ENCODE measurements around the gene TMEM272. TPM values are rescaled to one million over a fixed set of nuclear protein-coding genes. Genes with fewer than 3 reads are reported as not detected.

TMEM272 gene
- total RNA-seq, 2 experiments from 2014 or later = 0.18 to 0.32 TPM

DNA sequence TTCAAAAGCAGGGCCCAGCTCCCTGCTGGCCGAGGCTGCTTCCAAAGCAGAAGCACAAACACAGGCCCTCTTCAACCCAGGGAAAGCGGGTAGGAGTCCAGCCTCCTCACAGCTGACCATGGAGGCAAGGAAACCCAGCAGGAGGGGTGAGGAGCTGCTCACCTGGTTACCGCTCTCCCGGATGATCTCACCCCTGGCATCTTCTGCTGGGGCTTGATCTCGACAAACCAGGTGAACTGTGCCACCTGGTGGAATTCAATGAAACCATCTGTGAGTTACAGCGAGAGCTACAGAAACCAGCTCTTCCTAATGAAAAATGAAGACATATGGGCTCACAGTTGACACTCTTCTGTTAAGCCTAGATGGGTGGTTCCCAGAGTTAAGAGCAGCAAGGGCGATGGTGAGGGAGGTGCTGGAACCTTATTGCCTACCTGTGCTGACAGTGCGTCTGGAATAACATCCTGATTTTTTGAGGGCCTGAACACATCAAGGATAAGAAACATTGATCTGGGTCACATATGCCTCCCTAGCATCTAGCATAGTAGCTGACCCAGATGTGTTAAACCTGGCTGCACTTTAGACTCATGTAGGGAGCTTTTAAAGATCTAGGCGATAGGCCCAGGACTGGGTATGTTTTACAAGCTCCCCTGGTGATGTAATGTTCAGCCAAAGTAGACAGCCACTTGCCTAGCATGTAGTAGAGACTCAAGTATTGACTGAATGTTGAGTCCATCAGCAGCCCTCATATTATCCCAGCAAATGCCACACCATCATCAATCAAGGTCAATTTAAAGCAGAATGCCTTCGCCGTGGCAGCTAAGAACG is 47.1 kb downstream of the TMEM272 start:
- ChIA-PET POLR2A (interaction anchor here (0.5 to 1.7 kb wide), 10 partner anchors 13 to 574 kb away, joined by 3 to 5 read pairs (median 3); partner anchors contain the start of gene INTS6), CTCF (interaction anchor here (0.6 to 3.8 kb wide), 65 partner anchors 8 to 729 kb away, joined by 3 to 37 read pairs (median 4); partner anchors contain the start of genes INTS6 and TMEM272)
- peaks cover 42% of the 10 kb centered on the region for H3K4me1 Mint-ChIP-seq (ENCODE audit: low read depth)
- peaks cover 7% of the 10 kb centered on the region for H3K36me3 Mint-ChIP-seq (ENCODE audit: low read depth)
- TF ChIP-seq CTCF (IDR thresholded peaks at IDR 0.05) = peak; percentile 55
- ATAC-seq = peak; percentile 55
- no peak overlapping the region for H3K27ac Mint-ChIP-seq
- peak; percentile 73 for DNase-seq
- no peak overlapping the region for H3K4me3 Mint-ChIP-seq
- intact Hi-C loops (cut with micrococcal nuclease) = no loop called here
- no peaks in the 10 kb centered on the region for H3K27me3 Mint-ChIP-seq
- H3K9me3 Mint-ChIP-seq = no peaks in the 10 kb centered on the region

DNA sequence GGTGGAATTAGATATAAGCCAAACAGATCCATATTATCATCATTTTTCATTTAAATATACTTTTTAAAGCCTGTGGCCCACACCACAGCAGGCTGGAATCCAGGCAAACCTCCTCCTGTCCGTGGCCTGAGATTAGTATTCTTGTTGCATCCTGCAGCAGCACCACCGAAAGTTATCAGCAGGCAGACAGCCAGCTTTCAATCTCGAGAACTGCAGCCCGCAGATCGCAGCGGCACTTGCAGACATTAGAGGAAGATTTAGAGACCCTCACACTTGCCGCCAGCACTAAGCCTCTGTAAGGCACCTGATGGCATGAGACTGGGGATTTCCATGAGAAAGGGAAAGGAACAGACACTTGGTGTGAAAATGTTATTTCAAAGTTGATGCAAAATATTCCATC is 48.4 kb downstream of the TMEM272 start:
- ChIA-PET CTCF (interaction anchor here (0.8 to 3.8 kb wide), 19 partner anchors 10 to 727 kb away, joined by 3 to 37 read pairs (median 10); partner anchors contain the start of gene TMEM272), POLR2A (interaction anchor here (1.3 to 1.7 kb wide), 2 partner anchors 17 to 344 kb away, joined by 4 to 5 read pairs; partner anchors contain the start of gene INTS6)
- no peak overlapping the region for H3K27ac Mint-ChIP-seq
- H3K36me3 Mint-ChIP-seq (ENCODE audit: low read depth) = peaks cover 7% of the 10 kb centered on the region
- DNase-seq = no peak
- intact Hi-C loops (cut with micrococcal nuclease) = no loop called here
- no peaks in the 10 kb centered on the region for H3K9me3 Mint-ChIP-seq
- no peak for ATAC-seq
- no peak for TF ChIP-seq CTCF (IDR thresholded peaks at IDR 0.05)
- H3K27me3 Mint-ChIP-seq = no peaks in the 10 kb centered on the region
- peaks cover 33% of the 10 kb centered on the region for H3K4me1 Mint-ChIP-seq (ENCODE audit: low read depth)
- H3K4me3 Mint-ChIP-seq = no peak overlapping the region

DNA sequence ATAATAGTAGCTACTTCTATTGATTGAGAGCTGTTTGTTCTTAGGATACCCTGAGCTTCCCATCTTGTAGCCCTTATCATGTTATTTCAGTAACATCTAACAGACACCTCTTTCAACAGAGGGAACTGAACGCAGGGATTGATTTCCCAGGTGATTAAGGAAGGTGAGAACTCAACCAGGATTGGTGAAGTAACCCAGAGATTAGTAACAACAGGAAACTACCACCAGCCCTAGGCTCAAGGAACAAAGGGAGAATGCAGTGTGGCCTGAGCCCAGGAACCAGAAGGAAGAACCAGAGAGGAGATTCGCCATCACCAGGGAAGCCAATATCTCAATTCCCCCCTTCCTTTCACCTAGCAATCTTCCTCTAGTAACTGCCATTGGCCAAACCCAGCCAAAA is 49.6 kb downstream of the TMEM272 start:
- Mint-ChIP-seq H3K27ac (no peak overlapping the region), H3K36me3 (ENCODE audit: low read depth) (peaks cover 8% of the 10 kb centered on the region), H3K4me3 (no peak overlapping the region), H3K9me3 (no peaks in the 10 kb centered on the region), H3K4me1 (ENCODE audit: low read depth) (peaks cover 27% of the 10 kb centered on the region), H3K27me3 (no peaks in the 10 kb centered on the region)
- intact Hi-C loops (cut with micrococcal nuclease) = no loop called here
- ATAC-seq (no peak), DNase-seq (no peak)
- TF ChIP-seq CTCF (IDR thresholded peaks at IDR 0.05) = no peak
- ChIA-PET CTCF (interaction anchor here (1.0 to 3.8 kb wide), 5 partner anchors 210 to 670 kb away, joined by 3 to 26 read pairs (median 4); no protein-coding TSS in a partner anchor), POLR2A (interaction anchor here (1.2 to 1.3 kb wide), 2 partner anchors 18 to 30 kb away, joined by 3 to 4 read pairs; no protein-coding TSS in a partner anchor)

- TF ChIP-seq CTCF (IDR thresholded peaks at IDR 0.05) = no peak
- no peak for DNase-seq
Measured at GRCh38 chr13:51794964-51795363, 50.0 kb downstream of the TMEM272 start.

More at GRCh38 chr13:51794964-51795363, 50.0 kb downstream of the TMEM272 start:
- POLR2A ChIA-PET = interaction anchor here (1.2 kb wide), 1 partner anchor 30 kb away, joined by 3 read pairs; no protein-coding TSS in a partner anchor
- CTCF ChIA-PET = interaction anchor here (1.0 to 1.6 kb wide), 4 partner anchors 209 to 669 kb away, joined by 3 to 4 read pairs (median 4); no protein-coding TSS in a partner anchor
- no peak for ATAC-seq
- no peak overlapping the region for H3K27ac Mint-ChIP-seq
- H3K4me1 Mint-ChIP-seq (ENCODE audit: low read depth) = peaks cover 25% of the 10 kb centered on the region
- H3K27me3 Mint-ChIP-seq = no peaks in the 10 kb centered on the region
- H3K4me3 Mint-ChIP-seq = no peak overlapping the region
- peaks cover 8% of the 10 kb centered on the region for H3K36me3 Mint-ChIP-seq (ENCODE audit: low read depth)
- H3K9me3 Mint-ChIP-seq = no peaks in the 10 kb centered on the region
- intact Hi-C loops (cut with micrococcal nuclease) = no loop called here

Data from activated CD8-positive, alpha-beta T cell treated with anti-CD3 and anti-CD28 coated beads for 36 hours (primary cell).